Natural killer cell (primary cell): Measurements from ENCODE around the gene HDLBP. TPM values are rescaled to one million over a fixed set of nuclear protein-coding genes. Genes with fewer than 3 reads are reported as not detected.

Experiments
- ATAC-seq, 3 donors: fragments of 150-1000 bp in 2 of 3; fragments of 200-7000 bp in 1 of 3; cut with Tn5 transposase; 1 replicate in 1 of 3; 2 replicates in 2 of 3; pipeline ENCODE4 v1.10.0; 2021; ENCODE audit warnings: mild to moderate bottlenecking in 2 of 3, moderate library complexity in 2 of 3
- DNase-seq, 2 donors: peaks; one replicate each; pipeline versions ENCODE4 v3.0.0 to v3.0.0-alpha.2; 2013 to 2021; ENCODE audit warnings: mixed read lengths in 1 of 2
- H3K27ac ChIP-seq: one replicate; pipeline ENCODE4 v1.5.1; 2013; ENCODE audit warnings: mild to moderate bottlenecking, low read length
- H3K27me3 ChIP-seq: one replicate; pipeline ENCODE4 v1.6.1; 2013; ENCODE audit warnings: low read length; ENCODE audit not compliant: control insufficient read depth, insufficient read depth
- H3K36me3 ChIP-seq: one replicate; pipeline ENCODE4 v1.6.1; 2013; ENCODE audit warnings: low read length; ENCODE audit not compliant: control insufficient read depth, insufficient read depth
- H3K4me1 ChIP-seq: one replicate; pipeline ENCODE4 v1.6.1; 2013; ENCODE audit warnings: low read length; ENCODE audit not compliant: control insufficient read depth, insufficient read depth
- H3K4me3 ChIP-seq: one replicate; pipeline ENCODE4 v1.5.1; 2013; ENCODE audit warnings: low read length
- H3K9me3 ChIP-seq: one replicate; pipeline ENCODE4 v1.6.1; 2013; ENCODE audit warnings: low read length; ENCODE audit not compliant: control insufficient read depth, insufficient read depth
- H3K27ac Mint-ChIP-seq, 2 donors: one replicate each; pipeline ENCODE4 v1.8.0; 2022; ENCODE audit warnings: mild to moderate bottlenecking in 2 of 2, mixed read lengths in 2 of 2, moderate library complexity in 1 of 2
- H3K27me3 Mint-ChIP-seq, 2 donors: one replicate each; pipeline ENCODE4 v1.8.0; 2022; ENCODE audit warnings: low read depth in 2 of 2, mixed read lengths in 2 of 2
- H3K36me3 Mint-ChIP-seq: one replicate; pipeline ENCODE4 v1.8.0; 2022; ENCODE audit warnings: mixed read lengths
- H3K4me1 Mint-ChIP-seq, 2 donors: one replicate each; pipeline ENCODE4 v1.8.0; 2022; ENCODE audit warnings: mixed read lengths in 2 of 2
- H3K4me3 Mint-ChIP-seq: one replicate; pipeline ENCODE4 v1.8.0; 2022; ENCODE audit warnings: mild to moderate bottlenecking, moderate library complexity, mixed read lengths
- H3K9me3 Mint-ChIP-seq, 2 donors: one replicate each; pipeline ENCODE4 v1.8.0; 2022; ENCODE audit warnings: mixed read lengths in 2 of 2
- WGBS: methylation state at CpG from one replicate; pipeline ENCODE4 v1.1.7; 2013; ENCODE audit warnings: missing lambda C conversion rate; ENCODE audit not compliant: insufficient coverage; 5-methylcytosine and 5-hydroxymethylcytosine counted together
- intact Hi-C: fragments of 100-400 bp; cut with micrococcal nuclease; formaldehyde crosslinking; loops from one replicate; pipeline ENCODE4 v1.14.2; 2022
- total RNA-seq, 4 donors: library from RNA; stranded (reverse); fragments of 120-200 nt in 1 of 4; gene quantifications; one replicate each; pipeline versions ENCODE4 v1.2.3 to v1.2.4, GENCODE V29; 2013 to 2022
- TF ChIP-seq, protein P1 (sequence below): fragments of 200-600 bp; IDR thresholded peaks from one replicate; pipeline ENCODE4 v1.8.0; 2022; ENCODE audit warnings: antibody characterized with exemption

The HDLBP gene
- total RNA-seq, 3 donors from 2014 or later (not counting 1 experiment from before 2014, with no cell fraction given), result 170 to 200 (median 177) TPM

DNA sequence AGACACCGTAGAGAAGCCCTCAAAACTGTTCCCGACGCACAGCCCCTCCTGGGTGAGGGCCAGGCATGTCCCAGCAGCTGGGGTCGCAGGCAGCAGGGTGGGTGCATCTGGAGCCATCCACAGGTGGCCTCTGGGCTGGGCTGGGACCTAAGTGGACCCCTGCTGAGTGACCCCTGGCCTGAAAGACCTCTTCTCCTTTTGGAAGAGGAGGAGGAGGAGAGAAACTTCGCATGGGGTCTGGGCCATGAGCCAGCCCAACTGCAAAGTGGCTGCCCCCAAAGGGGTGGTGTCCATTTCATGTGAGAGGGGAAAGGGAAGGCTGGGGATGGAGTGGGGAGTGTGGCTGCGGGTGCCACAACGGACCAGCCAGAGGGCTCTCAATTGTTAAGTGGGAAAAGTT lies 101.9 kb downstream of the HDLBP start:
- no peak for ATAC-seq
- Histone ChIP-seq H3K9me3 (no peaks in the 10 kb centered on the region), H3K27ac (no peak overlapping the region), H3K36me3 (no peaks in the 10 kb centered on the region), H3K4me1 (peaks cover 7% of the 10 kb centered on the region), H3K27me3 (no peaks in the 10 kb centered on the region), H3K4me3 (no peak overlapping the region)
- TF ChIP-seq, protein P1, sequence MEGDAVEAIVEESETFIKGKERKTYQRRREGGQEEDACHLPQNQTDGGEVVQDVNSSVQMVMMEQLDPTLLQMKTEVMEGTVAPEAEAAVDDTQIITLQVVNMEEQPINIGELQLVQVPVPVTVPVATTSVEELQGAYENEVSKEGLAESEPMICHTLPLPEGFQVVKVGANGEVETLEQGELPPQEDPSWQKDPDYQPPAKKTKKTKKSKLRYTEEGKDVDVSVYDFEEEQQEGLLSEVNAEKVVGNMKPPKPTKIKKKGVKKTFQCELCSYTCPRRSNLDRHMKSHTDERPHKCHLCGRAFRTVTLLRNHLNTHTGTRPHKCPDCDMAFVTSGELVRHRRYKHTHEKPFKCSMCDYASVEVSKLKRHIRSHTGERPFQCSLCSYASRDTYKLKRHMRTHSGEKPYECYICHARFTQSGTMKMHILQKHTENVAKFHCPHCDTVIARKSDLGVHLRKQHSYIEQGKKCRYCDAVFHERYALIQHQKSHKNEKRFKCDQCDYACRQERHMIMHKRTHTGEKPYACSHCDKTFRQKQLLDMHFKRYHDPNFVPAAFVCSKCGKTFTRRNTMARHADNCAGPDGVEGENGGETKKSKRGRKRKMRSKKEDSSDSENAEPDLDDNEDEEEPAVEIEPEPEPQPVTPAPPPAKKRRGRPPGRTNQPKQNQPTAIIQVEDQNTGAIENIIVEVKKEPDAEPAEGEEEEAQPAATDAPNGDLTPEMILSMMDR, result no peak
- no peaks in the 10 kb centered on the region for H3K36me3 Mint-ChIP-seq
- WGBS, result 83% methylated on average over 7 of the region's 7 CpGs
- no peak for DNase-seq
- H3K9me3 Mint-ChIP-seq, result no peaks in the 10 kb centered on the region
- H3K4me1 Mint-ChIP-seq, result peaks cover 2 to 8% of the 10 kb centered on the region in 2 donors
- no peak overlapping the region for H3K4me3 Mint-ChIP-seq
- intact Hi-C loops, result no loop called here
- no peak overlapping the region for H3K27ac Mint-ChIP-seq
- no peaks in the 10 kb centered on the region for H3K27me3 Mint-ChIP-seq

DNA sequence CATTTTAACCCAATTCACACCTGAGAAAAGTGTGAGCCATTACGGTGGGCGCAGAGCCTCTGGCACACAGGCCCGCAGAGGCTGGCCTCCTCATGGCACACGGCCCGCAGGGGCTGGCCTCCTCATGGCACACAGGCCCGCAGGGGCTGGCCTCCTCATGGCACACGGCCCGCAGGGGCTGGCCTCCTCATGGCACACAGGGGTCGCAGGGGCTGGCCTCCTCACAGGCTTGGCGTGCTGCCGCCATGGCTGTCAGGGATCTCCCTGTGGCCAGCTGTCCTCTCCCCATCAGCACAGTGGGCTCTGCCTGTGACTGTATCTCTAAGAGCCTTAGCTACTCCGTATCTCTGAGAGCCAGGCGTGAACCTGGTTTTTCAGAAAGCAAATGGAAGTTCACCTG lies 102.4 kb downstream of the HDLBP start:
- no peak for ATAC-seq

DNA sequence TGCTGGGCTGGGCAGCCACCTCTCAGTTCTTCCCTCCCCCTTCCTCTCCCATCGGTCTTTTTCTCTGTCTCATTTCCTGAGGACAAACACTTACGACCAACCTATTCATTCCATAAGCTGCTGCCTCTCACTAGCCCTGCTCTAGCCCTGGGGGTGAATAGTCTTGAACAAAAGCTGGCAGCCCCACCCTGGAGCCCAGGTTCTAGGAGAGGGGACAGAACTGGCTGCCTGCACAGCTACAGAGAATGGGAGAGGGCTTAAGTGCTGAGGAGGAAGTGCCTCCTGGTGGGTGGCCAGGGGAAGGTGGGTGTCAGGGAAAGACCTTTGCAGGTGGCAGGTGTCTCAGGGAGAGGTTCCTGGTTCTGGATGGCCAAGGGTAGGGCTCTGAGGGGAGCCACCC lies 104.2 kb downstream of the HDLBP start:
- Histone ChIP-seq H3K9me3 (no peaks in the 10 kb centered on the region), H3K27me3 (no peaks in the 10 kb centered on the region), H3K36me3 (no peaks in the 10 kb centered on the region), H3K27ac (no peak overlapping the region), H3K4me3 (no peak overlapping the region), H3K4me1 (no peaks in the 10 kb centered on the region)
- DNase-seq, result no peak
- TF ChIP-seq, protein P1, result no peak
- WGBS, result 6% methylated on average over 2 of the region's 2 CpGs
- Mint-ChIP-seq H3K27ac (peak overlapping the region in 1 of 2 donors; percentile 41), H3K36me3 (no peaks in the 10 kb centered on the region), H3K27me3 (no peaks in the 10 kb centered on the region), H3K4me3 (no peak overlapping the region), H3K9me3 (no peaks in the 10 kb centered on the region), H3K4me1 (peaks cover 0 to under 1% of the 10 kb centered on the region in 2 donors)
- peak in 1 of 3 donors; percentile 32 for ATAC-seq
- intact Hi-C loops, result no loop called here

More for the DNA sequence above, 102.4 kb downstream of the HDLBP start:
- H3K27me3 Mint-ChIP-seq, result no peaks in the 10 kb centered on the region
- H3K4me3 ChIP-seq, result no peak overlapping the region
- TF ChIP-seq, protein P1, result no peak
- no peaks in the 10 kb centered on the region for H3K36me3 Mint-ChIP-seq
- no peak for DNase-seq
- no peak overlapping the region for H3K27ac ChIP-seq
- peaks cover 0 to 4% of the 10 kb centered on the region in 2 donors for H3K4me1 Mint-ChIP-seq
- intact Hi-C loops, result no loop called here
- H3K27ac Mint-ChIP-seq, result no peak overlapping the region
- no peaks in the 10 kb centered on the region for H3K27me3 ChIP-seq
- no peaks in the 10 kb centered on the region for H3K9me3 Mint-ChIP-seq
- H3K36me3 ChIP-seq, result no peaks in the 10 kb centered on the region
- H3K4me3 Mint-ChIP-seq, result no peak overlapping the region
- peaks cover 5% of the 10 kb centered on the region for H3K4me1 ChIP-seq
- no peaks in the 10 kb centered on the region for H3K9me3 ChIP-seq
- WGBS, result 89% methylated on average over 13 of the region's 13 CpGs

DNA sequence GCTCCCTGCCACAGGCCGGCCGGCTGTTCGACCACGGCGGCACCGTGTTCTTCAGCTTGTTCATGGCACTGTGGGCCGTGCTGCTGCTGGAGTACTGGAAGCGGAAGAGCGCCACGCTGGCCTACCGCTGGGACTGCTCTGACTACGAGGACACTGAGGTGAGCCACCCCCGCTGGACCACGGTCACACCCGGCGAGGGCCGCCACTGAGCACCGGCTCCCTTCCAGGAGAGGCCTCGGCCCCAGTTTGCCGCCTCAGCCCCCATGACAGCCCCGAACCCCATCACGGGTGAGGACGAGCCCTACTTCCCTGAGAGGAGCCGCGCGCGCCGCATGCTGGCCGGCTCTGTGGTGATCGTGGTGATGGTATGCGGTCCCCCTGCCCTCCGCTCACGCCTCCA lies 106.2 kb downstream of the HDLBP start:
- Mint-ChIP-seq H3K27ac (no peak overlapping the region), H3K9me3 (no peaks in the 10 kb centered on the region), H3K36me3 (no peaks in the 10 kb centered on the region), H3K4me3 (no peak overlapping the region), H3K4me1 (no peaks in the 10 kb centered on the region), H3K27me3 (no peaks in the 10 kb centered on the region)
- H3K27me3 ChIP-seq, result no peaks in the 10 kb centered on the region
- H3K9me3 ChIP-seq, result no peaks in the 10 kb centered on the region
- TF ChIP-seq, protein P1, result no peak
- ATAC-seq (no peak), DNase-seq (no peak)
- H3K36me3 ChIP-seq, result no peaks in the 10 kb centered on the region
- no peak overlapping the region for H3K27ac ChIP-seq
- whole genome bisulfite sequencing, result 87% methylated on average over 33 of the region's 33 CpGs
- no peaks in the 10 kb centered on the region for H3K4me1 ChIP-seq
- no peak overlapping the region for H3K4me3 ChIP-seq
- intact Hi-C loops, result no loop called here
